Smooth muscle cell (in vitro differentiated cells): ENCODE measurements around the gene POLR3C. TPM values are rescaled to one million over a fixed set of nuclear protein-coding genes. Genes with fewer than 3 reads are reported as not detected.

Experiments
- DNase-seq: peaks from one replicate; lab custom pipeline; 2025; ENCODE audit not compliant: unreplicated experiment; lab: John Stamatoyannopoulos, UW
- H2AFZ ChIP-seq: fragments of 200-600 bp; sonication (generic); 2 replicates; pipeline ENCODE4 v1.6.0; 2016; ENCODE audit warnings: antibody characterized with exemption, low read depth, mild to moderate bottlenecking
- H3F3A ChIP-seq: fragments of 200-600 bp; sonication (generic); 2 replicates; pipeline ENCODE4 v1.6.0; 2017; ENCODE audit warnings: antibody characterized with exemption, low read depth
- H3K27ac ChIP-seq: fragments of 200-600 bp; sonication (generic); 2 replicates; pipeline ENCODE4 v1.5.1; 2016; ENCODE audit warnings: low read depth, mild to moderate bottlenecking
- H3K27me3 ChIP-seq: fragments of 200-600 bp; sonication (generic); 2 replicates; pipeline ENCODE4 v1.6.1; 2016; ENCODE audit warnings: low read depth, mild to moderate bottlenecking
- H3K36me3 ChIP-seq: fragments of 200-600 bp; sonication (generic); 2 replicates; pipeline ENCODE4 v1.5.1; 2016; ENCODE audit warnings: low read depth
- H3K4me1 ChIP-seq: fragments of 200-600 bp; sonication (generic); 2 replicates; pipeline ENCODE4 v1.5.1; 2016; ENCODE audit warnings: low read depth
- H3K4me2 ChIP-seq: fragments of 200-600 bp; sonication (generic); 2 replicates; pipeline ENCODE4 v1.6.0; 2016; ENCODE audit warnings: mild to moderate bottlenecking
- H3K4me3 ChIP-seq: fragments of 200-600 bp; sonication (generic); 2 replicates; pipeline ENCODE4 v1.5.1; 2016; ENCODE audit warnings: mild to moderate bottlenecking
- H3K79me2 ChIP-seq: fragments of 200-600 bp; sonication (generic); 2 replicates; pipeline ENCODE4 v1.6.0; 2016; ENCODE audit warnings: low read depth, mild to moderate bottlenecking
- H3K9ac ChIP-seq: fragments of 200-600 bp; sonication (generic); 2 replicates; pipeline ENCODE4 v1.6.0; 2016; ENCODE audit warnings: low read depth
- H3K9me3 ChIP-seq: fragments of 200-600 bp; sonication (generic); replicated peaks from 2 replicates; pipeline ENCODE4 v1.5.1; 2016; ENCODE audit warnings: low read depth
- H4K20me1 ChIP-seq: fragments of 200-600 bp; sonication (generic); 2 replicates; pipeline ENCODE4 v1.6.0; 2016; ENCODE audit warnings: low read depth
- WGBS: methylation state at CpG from one replicate; pipeline ENCODE4 v1.1.7; 2016; ENCODE audit warnings: low lambda C conversion rate; 5-methylcytosine and 5-hydroxymethylcytosine counted together
- polyA plus RNA-seq: library from polyadenylated mRNA; unstranded; fragments of >200 nt; fragmentation: Nextera tagmentation; extraction: Ambion mirVana; gene quantifications from 2 replicates; pipeline ENCODE4 v1.2.1, GENCODE V29; 2016
- total RNA-seq: library from RNA; depleted of rRNA; stranded (reverse); fragments of >200 nt; gene quantifications from 2 replicates; pipeline ENCODE4 v1.2.3, GENCODE V29; 2014
- TF ChIP-seq, protein P1 (sequence below): fragments of 200-600 bp; sonication (generic); IDR thresholded peaks from 2 replicates; pipeline ENCODE4 v1.5.1; 2017; ENCODE audit warnings: borderline replicate concordance, mild to moderate bottlenecking, antibody characterized with exemption; ENCODE audit not compliant: insufficient read depth, poor library complexity, severe bottlenecking

The POLR3C gene
- total and polyA plus RNA-seq, 2 experiments from 2014 or later, result 22.6 to 31.7 TPM

DNA sequence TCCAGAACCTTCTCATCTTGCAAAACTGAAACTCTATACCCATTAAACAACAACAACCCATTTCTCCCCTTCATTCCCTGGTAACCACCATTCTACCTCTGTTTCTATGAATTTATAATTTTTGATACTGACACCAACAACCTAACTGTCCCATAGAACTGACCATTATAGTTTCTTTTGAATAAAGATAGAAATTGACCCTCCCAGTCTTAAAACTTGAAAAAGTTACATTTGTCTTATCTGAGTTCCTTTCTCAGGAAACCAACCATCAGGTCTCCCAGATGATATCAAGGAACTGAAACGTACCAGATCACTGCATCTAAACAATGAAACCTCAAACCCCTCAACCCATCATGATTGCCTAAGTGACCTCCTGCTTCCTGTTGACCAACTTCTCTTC, 27.2 kb upstream of the POLR3C start:
- Histone ChIP-seq H3K27me3 (no peaks in the 10 kb centered on the region), H3K79me2 (peaks cover 46% of the 10 kb centered on the region), H3K27ac (no peak overlapping the region), H2AFZ (no peak overlapping the region), H4K20me1 (peaks cover 27% of the 10 kb centered on the region), H3K4me3 (no peak overlapping the region), H3K36me3 (no peaks in the 10 kb centered on the region), H3K9ac (no peak overlapping the region), H3K4me1 (no peaks in the 10 kb centered on the region), H3F3A (no peaks in the 10 kb centered on the region), H3K9me3 (peaks cover 12% of the 10 kb centered on the region), H3K4me2 (no peak overlapping the region)
- 35% methylated on average over 1 of the region's 1 CpG for WGBS
- DNase-seq, result no peak
- TF ChIP-seq, protein P1, sequence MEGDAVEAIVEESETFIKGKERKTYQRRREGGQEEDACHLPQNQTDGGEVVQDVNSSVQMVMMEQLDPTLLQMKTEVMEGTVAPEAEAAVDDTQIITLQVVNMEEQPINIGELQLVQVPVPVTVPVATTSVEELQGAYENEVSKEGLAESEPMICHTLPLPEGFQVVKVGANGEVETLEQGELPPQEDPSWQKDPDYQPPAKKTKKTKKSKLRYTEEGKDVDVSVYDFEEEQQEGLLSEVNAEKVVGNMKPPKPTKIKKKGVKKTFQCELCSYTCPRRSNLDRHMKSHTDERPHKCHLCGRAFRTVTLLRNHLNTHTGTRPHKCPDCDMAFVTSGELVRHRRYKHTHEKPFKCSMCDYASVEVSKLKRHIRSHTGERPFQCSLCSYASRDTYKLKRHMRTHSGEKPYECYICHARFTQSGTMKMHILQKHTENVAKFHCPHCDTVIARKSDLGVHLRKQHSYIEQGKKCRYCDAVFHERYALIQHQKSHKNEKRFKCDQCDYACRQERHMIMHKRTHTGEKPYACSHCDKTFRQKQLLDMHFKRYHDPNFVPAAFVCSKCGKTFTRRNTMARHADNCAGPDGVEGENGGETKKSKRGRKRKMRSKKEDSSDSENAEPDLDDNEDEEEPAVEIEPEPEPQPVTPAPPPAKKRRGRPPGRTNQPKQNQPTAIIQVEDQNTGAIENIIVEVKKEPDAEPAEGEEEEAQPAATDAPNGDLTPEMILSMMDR, result no peak

DNA sequence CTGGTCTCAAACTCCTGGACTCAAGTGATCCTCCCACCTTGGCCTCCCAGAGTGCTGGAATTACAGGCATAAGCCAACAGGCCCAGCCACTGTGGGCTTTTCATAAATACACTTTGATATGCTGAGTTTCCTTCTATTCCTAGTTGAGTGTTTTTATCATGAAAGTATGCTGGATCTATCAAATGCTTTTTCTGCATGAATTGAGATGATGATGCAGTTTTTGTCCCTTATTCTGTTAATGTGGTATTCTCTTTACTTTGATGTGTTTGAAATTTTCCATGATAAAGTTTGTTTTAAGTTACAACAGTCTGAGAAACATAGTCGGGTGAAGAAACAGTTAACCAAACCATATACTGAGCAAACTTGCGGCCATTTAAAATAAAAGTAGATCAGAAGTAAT, 24.2 kb upstream of the POLR3C start:
- Histone ChIP-seq H3K9me3 (peaks cover 12% of the 10 kb centered on the region), H4K20me1 (peaks cover 52% of the 10 kb centered on the region), H3K4me1 (peaks cover 10% of the 10 kb centered on the region), H3K4me3 (no peak overlapping the region), H3K9ac (no peak overlapping the region), H3K27me3 (no peaks in the 10 kb centered on the region), H3K27ac (no peak overlapping the region), H2AFZ (no peak overlapping the region), H3F3A (no peaks in the 10 kb centered on the region), H3K79me2 (peaks cover 66% of the 10 kb centered on the region), H3K36me3 (no peaks in the 10 kb centered on the region), H3K4me2 (no peak overlapping the region)
- DNase-seq, result no peak
- TF ChIP-seq, protein P1, result no peak
- WGBS, result 98% methylated on average over 2 of the region's 2 CpGs

DNA sequence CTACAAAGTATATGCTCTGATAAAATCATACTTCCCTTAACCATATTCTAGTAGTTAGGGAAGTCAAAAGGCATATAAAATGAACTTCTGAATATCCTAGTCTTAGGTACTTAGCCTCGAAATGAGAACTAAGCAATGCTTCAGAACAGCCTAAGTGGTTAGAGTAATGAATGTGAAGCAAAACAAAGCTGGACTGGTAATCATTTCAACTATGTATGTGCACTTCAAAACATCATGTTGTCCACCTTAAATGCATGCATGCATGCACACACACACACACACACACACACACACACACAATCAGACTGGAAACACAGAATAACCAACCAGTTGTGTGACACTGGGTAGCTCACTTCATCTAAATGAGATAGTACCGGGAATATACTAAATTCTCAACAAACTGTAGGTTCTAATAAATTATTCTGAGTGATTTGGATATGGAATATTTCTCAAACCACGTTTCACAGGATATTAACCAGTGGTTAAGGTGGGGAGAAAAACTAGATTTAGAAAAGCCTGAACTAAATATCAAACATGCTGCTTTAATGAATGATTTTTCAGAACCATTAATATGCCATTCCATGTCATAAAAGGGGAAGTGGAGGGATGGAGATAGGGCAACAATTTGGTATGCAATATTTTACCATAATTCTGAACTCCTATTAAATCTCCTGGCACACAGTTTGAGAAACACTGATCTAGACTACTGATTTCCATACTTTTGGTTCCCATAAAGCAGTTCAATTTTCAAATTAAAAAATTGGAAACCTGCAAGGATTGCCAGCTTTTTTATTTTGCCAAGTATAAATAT, 19.6 kb upstream of the POLR3C start:
- Histone ChIP-seq H4K20me1 (peaks cover 97% of the 10 kb centered on the region), H3K9ac (no peak overlapping the region), H2AFZ (no peak overlapping the region), H3K9me3 (no peaks in the 10 kb centered on the region), H3K79me2 (peaks cover 87% of the 10 kb centered on the region), H3K27me3 (no peaks in the 10 kb centered on the region), H3K4me1 (peaks cover 15% of the 10 kb centered on the region), H3K4me3 (no peak overlapping the region), H3K27ac (peak overlapping the region; percentile 12), H3K4me2 (no peak overlapping the region), H3F3A (no peaks in the 10 kb centered on the region), H3K36me3 (no peaks in the 10 kb centered on the region)
- TF ChIP-seq, protein P1, result no peak
- WGBS, result 89% methylated on average over 3 of the region's 3 CpGs
- DNase-seq, result no peak

DNA sequence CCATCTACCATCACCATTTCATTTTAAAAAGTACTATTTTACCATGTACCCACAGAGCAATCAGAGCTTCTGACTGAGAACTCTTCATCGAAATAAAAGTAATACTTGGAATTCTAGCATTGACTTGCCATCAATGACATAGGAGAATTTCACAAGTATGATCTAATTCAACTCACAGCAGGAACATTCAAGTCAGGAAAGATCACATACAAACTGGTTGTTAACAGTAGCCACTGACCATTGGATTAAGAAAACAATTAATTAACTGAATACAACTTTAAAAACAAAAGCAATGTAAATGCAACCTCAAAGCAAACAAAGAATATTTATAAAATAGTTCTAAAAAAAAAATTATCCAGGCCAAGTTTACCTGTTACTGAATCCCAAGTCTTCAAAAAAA, 18.9 kb upstream of the POLR3C start:
- H3K4me3 ChIP-seq, result no peak overlapping the region
- no peaks in the 10 kb centered on the region for H3K9me3 ChIP-seq
- H3K27me3 ChIP-seq, result no peaks in the 10 kb centered on the region
- H2AFZ ChIP-seq, result no peak overlapping the region
- no peak overlapping the region for H3K27ac ChIP-seq
- no peaks in the 10 kb centered on the region for H3F3A ChIP-seq
- peaks cover 82% of the 10 kb centered on the region for H3K79me2 ChIP-seq
- WGBS, result 62% methylated on average over 1 of the region's 1 CpG
- H3K4me2 ChIP-seq, result no peak overlapping the region
- peaks cover 15% of the 10 kb centered on the region for H3K4me1 ChIP-seq
- H3K9ac ChIP-seq, result no peak overlapping the region
- peaks cover 93% of the 10 kb centered on the region for H4K20me1 ChIP-seq
- no peaks in the 10 kb centered on the region for H3K36me3 ChIP-seq
- TF ChIP-seq, protein P1, result no peak
- no peak for DNase-seq
